Measurements from ENCODE around the gene GUCA1A.

GUCA1A gene

GRCh38 chr6:42173101-42173500 lies at the start of gene GUCA1A:
Gene GUCA1A (plus strand): TSS chr6:42173364. CDS start chr6:42173614, 250 bp downstream.
- no peak within 1 kb of the TSS for H3K4me3 ChIP-seq (replicated peaks in 1 of 2; ENCODE audit: low read depth in 2 of 2, low read length in 2 of 2)
- DNase-seq (ENCODE audit: low read depth in 2 of 2): no peak
- TF ChIP-seq CTCF (IDR thresholded peaks at IDR 0.05; ENCODE audit: low read depth, low read length): no peak

GRCh38 chr6:42123379-42124103 lies 49.6 kb upstream of the GUCA1A start:
- no peak for TF ChIP-seq CTCF (IDR thresholded peaks at IDR 0.05; ENCODE audit: low read depth, low read length)
- H3K4me3 ChIP-seq (replicated peaks in 1 of 2; ENCODE audit: low read depth in 2 of 2, low read length in 2 of 2): no peak overlapping the region
- no peak for DNase-seq (ENCODE audit: low read depth in 2 of 2)

GRCh38 chr6:42124223-42124836 lies 48.8 kb upstream of the GUCA1A start:
- DNase-seq (ENCODE audit: low read depth in 2 of 2): no peak
- H3K4me3 ChIP-seq (replicated peaks in 1 of 2; ENCODE audit: low read depth in 2 of 2, low read length in 2 of 2): no peak overlapping the region
- TF ChIP-seq CTCF (IDR thresholded peaks at IDR 0.05; ENCODE audit: low read depth, low read length): no peak

GRCh38 chr6:42125231-42125630 lies 47.9 kb upstream of the GUCA1A start:
- no peak for TF ChIP-seq CTCF (IDR thresholded peaks at IDR 0.05; ENCODE audit: low read depth, low read length)
- no peak overlapping the region for H3K4me3 ChIP-seq (replicated peaks in 1 of 2; ENCODE audit: low read depth in 2 of 2, low read length in 2 of 2)
- no peak for DNase-seq (ENCODE audit: low read depth in 2 of 2)

- no peak for TF ChIP-seq CTCF (IDR thresholded peaks at IDR 0.05; ENCODE audit: low read depth, low read length)
- no peak for DNase-seq (ENCODE audit: low read depth in 2 of 2)
- no peak overlapping the region for H3K4me3 ChIP-seq (replicated peaks in 1 of 2; ENCODE audit: low read depth in 2 of 2, low read length in 2 of 2)
These were observed 47.5 kb upstream of the GUCA1A start for GRCh38 chr6:42125663-42126062.

GRCh38 chr6:42128460-42129359 lies 44.5 kb upstream of the GUCA1A start:
- TF ChIP-seq CTCF (IDR thresholded peaks at IDR 0.05; ENCODE audit: low read depth, low read length): no peak
- no peak for DNase-seq (ENCODE audit: low read depth in 2 of 2)
- no peak overlapping the region for H3K4me3 ChIP-seq (replicated peaks in 1 of 2; ENCODE audit: low read depth in 2 of 2, low read length in 2 of 2)
